Kidney tubule cell (primary cell): ENCODE results near the gene SH2D6.
"Not testable (repeated sequence)": the region's sequence is repeated elsewhere in the genome, so short reads cannot be mapped to it uniquely, and the experiment has no call there.

Experiments
- DNase-seq: peaks from one replicate; pipeline ENCODE4 v3.0.0-alpha.2; 2018; ENCODE audit warnings: low spot score

The SH2D6 gene

GRCh38 chr2:85470850-85471800, 52.6 kb downstream of the SH2D6 start:
- DNase-seq: peak; percentile 27

- no peak for DNase-seq
Observed at GRCh38 chr2:85472261-85472660, 53.7 kb downstream of the SH2D6 start.

DNA sequence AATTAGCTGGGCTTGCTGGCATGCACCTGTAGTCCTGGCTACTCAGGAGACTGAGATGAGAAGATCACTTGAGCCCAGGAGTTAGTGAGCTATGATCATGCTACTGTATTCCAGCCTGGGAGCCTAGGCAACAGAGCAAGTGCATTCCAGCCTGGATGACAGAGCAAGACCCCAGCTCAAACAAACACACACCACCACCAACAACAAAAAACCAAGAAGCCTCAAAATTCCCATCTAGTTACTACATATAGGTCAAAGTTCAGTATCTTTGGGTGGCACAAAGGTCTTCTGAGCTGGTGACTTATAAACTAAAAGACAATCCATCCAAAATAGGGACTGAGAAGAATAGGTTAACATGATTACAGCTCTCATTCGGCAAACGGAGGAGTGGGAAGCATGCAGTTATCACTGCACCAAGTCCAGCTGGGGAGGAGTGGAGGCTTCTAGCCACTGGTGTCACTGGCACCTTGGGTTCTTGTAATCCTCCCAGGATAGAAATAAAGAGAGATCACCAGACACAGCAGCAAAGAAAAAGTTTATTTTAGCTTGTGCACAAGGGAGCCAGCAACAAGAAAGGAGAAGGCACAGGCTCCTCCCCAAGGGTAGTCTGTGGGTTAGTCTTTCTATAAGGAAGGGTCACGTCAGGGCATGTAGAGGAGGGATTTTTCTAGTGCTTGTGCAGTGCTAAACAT, 57.4 kb downstream of the SH2D6 start:
- peak; percentile 48 for DNase-seq

GRCh38 chr2:85476624-85477023, 58.1 kb downstream of the SH2D6 start:
- no peak for DNase-seq

GRCh38 chr2:85477884-85478283, 59.4 kb downstream of the SH2D6 start:
- DNase-seq: no peak

DNA sequence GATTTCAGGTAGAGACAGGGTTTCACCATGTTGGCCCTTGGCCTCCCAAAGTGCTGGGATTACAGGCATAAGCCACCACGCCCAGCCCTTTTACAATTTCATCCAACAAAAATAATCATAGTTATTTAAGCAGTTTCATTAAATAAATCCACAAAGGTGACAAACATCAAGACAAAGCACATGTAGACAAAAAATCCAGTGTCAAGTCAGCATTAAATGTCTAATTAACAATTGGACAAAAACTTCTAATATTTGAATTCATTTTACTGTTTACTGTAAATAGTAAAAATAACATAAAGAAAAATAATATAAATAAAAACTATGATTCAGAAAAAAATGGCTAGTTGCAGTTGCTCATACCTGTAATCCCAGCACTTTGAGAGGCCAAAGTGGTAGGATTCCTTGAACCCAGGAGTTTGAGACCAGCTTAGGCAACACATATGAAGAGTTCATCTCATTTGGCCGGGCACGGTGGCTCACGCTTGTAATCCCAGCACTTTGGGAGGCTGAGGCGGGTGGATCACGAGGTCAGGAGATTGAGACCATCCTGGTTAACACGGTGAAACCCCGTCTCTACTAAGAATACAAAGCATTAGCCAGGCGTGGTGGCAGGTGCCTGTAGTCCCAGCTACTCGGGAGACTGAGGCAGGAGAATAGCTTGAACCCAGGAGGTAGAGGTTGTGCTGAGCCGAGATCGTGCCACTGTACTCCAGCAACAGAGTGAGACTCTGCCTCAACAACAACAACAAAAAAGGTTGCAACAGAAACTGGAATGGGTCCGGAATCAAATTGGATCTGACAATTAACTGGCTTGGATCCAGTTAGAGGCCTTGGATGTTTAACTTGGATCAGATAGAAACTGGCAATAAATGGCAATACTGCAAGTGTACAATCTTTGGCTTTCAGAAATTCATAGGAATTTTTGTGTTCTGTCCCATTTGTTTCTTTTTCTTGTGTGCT, 63.6 kb downstream of the SH2D6 start:
- DNase-seq: no peak

DNA sequence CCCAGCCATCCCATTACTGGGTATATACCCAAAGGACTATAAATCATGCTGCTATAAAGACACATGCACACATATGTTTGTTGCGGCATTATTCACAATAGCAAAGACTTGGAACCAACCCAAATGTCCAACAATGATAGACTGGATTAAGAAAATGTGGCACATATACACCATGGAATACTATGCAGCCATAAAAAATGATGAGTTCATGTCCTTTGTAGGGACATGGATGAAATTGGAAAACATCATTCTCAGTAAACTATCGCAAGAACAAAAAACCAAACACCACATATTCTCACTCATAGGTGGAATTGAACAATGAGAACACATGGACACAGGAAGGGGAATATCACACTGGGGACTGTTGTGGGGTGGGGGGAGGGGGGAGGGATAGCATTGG, 66.1 kb downstream of the SH2D6 start:
- DNase-seq: not testable (repeated sequence)

- no peak for DNase-seq
Observed at GRCh38 chr2:85485815-85486214, 67.3 kb downstream of the SH2D6 start.
